HepG2 (cell line): ENCODE data around the gene NEU4. TPM values are rescaled to one million over a fixed set of nuclear protein-coding genes. Genes with fewer than 3 reads are reported as not detected.
A peak's percentile ranks its signal among the peaks of the same experiment; 100 is the strongest.

Source experiments
- ATAC-seq: fragments of 200-7000 bp; cut with Tn5 transposase; 3 replicates; pipeline ENCODE4 v1.9.1; 2020; ENCODE audit warnings: mild to moderate bottlenecking, moderate library complexity
- BruUV-seq: library from RNA; stranded (reverse); fragments of 400-500 nt; replicated peaks from 2 replicates; lab custom pipeline; 2021; lab: Mats Ljungman, UMichigan
- CTCF ChIA-PET: fragments of 300-600 bp; formaldehyde crosslinking; extraction: SDS; loops from one replicate; lab custom pipeline; 2021; ENCODE audit warnings: low total read pairs, inconsistent platforms, low intra/inter-chr PET ratio; lab: Yijun Ruan, JAX
- POLR2A ChIA-PET: fragments of 350-600 bp; sonication (Branson Sonifier 250); formaldehyde crosslinking; loops from one replicate; lab custom pipeline; 2020; ENCODE audit warnings: antibody characterized with exemption, inconsistent platforms; lab: Yijun Ruan, JAX
- DNase-seq: peaks from one replicate; pipeline ENCODE4 v3.0.0-alpha.2; 2015; ENCODE audit warnings: low spot score
- FAIRE-seq: peaks from 3 replicates; lab custom pipeline; 2011; peaks lifted over from hg19 to GRCh38; lab: Jason Lieb, UNC
- H2AFZ ChIP-seq: one replicate; pipeline ENCODE4 v1.6.1; 2011; ENCODE audit warnings: low read length, inconsistent platforms
- H3K27ac ChIP-seq: fragments of 300-600 bp; 3 replicates; pipeline ENCODE4 v1.8.0; 2011; ENCODE audit warnings: mixed run types, mild to moderate bottlenecking, mixed read lengths, low read length, inconsistent platforms; ENCODE audit not compliant: insufficient read depth; ENCODE audit errors: extremely low read length
- H3K27me3 ChIP-seq, 2 experiments: fragments of 200-600 bp in 1 of 2; 2 replicates in 1 of 2; 3 replicates in 1 of 2; pipeline versions ENCODE4 v1.6.0 to v1.8.0; 2011; ENCODE audit warnings: low read length in 2 of 2, mild to moderate bottlenecking in 2 of 2, moderate library complexity in 2 of 2, inconsistent platforms in 1 of 2; ENCODE audit not compliant: insufficient read depth in 2 of 2, control insufficient read depth in 1 of 2
- H3K36me3 ChIP-seq, 2 experiments: fragments of 200-600 bp in 1 of 2; replicated peaks in 1 of 2; 2 replicates in 1 of 2; 3 replicates in 1 of 2; pipeline versions ENCODE4 v1.5.1 to v1.8.0; 2011; ENCODE audit warnings: low read length in 2 of 2, inconsistent platforms in 1 of 2; ENCODE audit not compliant: insufficient read depth in 2 of 2, control insufficient read depth in 1 of 2
- H3K4me1 ChIP-seq: 2 replicates; pipeline ENCODE4 v1.5.1; 2012; ENCODE audit warnings: low read length, inconsistent platforms; ENCODE audit not compliant: insufficient read depth
- H3K4me2 ChIP-seq: 2 replicates; pipeline ENCODE4 v1.6.0; 2011; ENCODE audit warnings: low read depth, low read length, inconsistent platforms
- H3K4me3 ChIP-seq, 3 experiments: fragments of 200-600 bp in 1 of 3; sonication (generic), shearing (Covaris generic) in 1 of 3; replicated peaks in 1 of 3; 2 replicates each; pipeline ENCODE4 v1.5.1; 2011 to 2016; ENCODE audit warnings: low read length in 3 of 3, inconsistent platforms in 2 of 3, low read depth in 2 of 3, mild to moderate bottlenecking in 2 of 3, control low read depth in 1 of 3, mixed read lengths in 1 of 3; ENCODE audit not compliant: insufficient read depth in 1 of 3
- H3K79me2 ChIP-seq: one replicate; pipeline ENCODE4 v1.6.1; 2011; ENCODE audit warnings: low read length, inconsistent platforms; ENCODE audit not compliant: insufficient read depth
- H3K9ac ChIP-seq: 2 replicates; pipeline ENCODE4 v1.6.0; 2011; ENCODE audit warnings: mild to moderate bottlenecking, low read depth, low read length, inconsistent platforms; ENCODE audit not compliant: insufficient read depth
- H3K9me3 ChIP-seq: 2 replicates; pipeline ENCODE4 v1.5.1; 2012; ENCODE audit warnings: mild to moderate bottlenecking, low read length
- H4K20me1 ChIP-seq: 2 replicates; pipeline ENCODE4 v1.6.0; 2011; ENCODE audit warnings: inconsistent platforms, mild to moderate bottlenecking, low read length, moderate library complexity; ENCODE audit not compliant: insufficient read depth
- NRL ChIP-seq: sonication (generic); formaldehyde crosslinking; IDR thresholded peaks from 2 replicates; pipeline ENCODE4 v1.5.0; 2020; ENCODE audit warnings: missing genetic modification reagents, mild to moderate bottlenecking, moderate library complexity, borderline replicate concordance
- WGBS: methylation state at CpG from one replicate; pipeline ENCODE4 v1.1.6; 2017; ENCODE audit warnings: low lambda C conversion rate; 5-methylcytosine and 5-hydroxymethylcytosine counted together
- in situ Hi-C: cut with HindIII; loops from 2 replicates; pipeline ENCODE4 v1.10.0; 2017; ENCODE audit warnings: low pct_unique_long_range_greater_than_20kb; ENCODE audit not compliant: extremely low pct_ligation_motif_present
- intact Hi-C: fragments of 100-400 bp; cut with micrococcal nuclease; formaldehyde crosslinking; loops from one replicate; pipeline ENCODE4 v1.10.0; 2022; ENCODE audit not compliant: unreplicated experiment
- polyA plus RNA-seq, 8 experiments: library from polyadenylated mRNA; depleted of rRNA in 3 of 8; stranded (reverse) in 7 of 8; unstranded in 1 of 8; fragments of >200 nt; fragmentation: Illumina TruSeq in 4 of 8; extraction: Trizol in 4 of 8; gene quantifications; 2 replicates each; pipeline versions ENCODE4 v1.2.1 to v1.2.3, GENCODE V29; 2011 to 2016; ENCODE audit warnings: low read depth in 4 of 8, missing spikeins in 1 of 8, mixed read lengths in 1 of 8; ENCODE audit not compliant: insufficient read depth in 1 of 8
- total RNA-seq, 5 experiments: library from RNA; depleted of rRNA; stranded (reverse); fragments of >200 nt; fragmentation: Illumina TruSeq; extraction: Trizol; gene quantifications; 2 replicates each; pipeline ENCODE4 v1.2.3, GENCODE V29; 2016; ENCODE audit warnings: low read depth in 1 of 5
- TF ChIP-seq, protein P1 (sequence below): sonication (generic); formaldehyde crosslinking; IDR thresholded peaks from 2 replicates; pipeline ENCODE4 v1.4.0; 2020; ENCODE audit warnings: mild to moderate bottlenecking, missing genetic modification reagents
- TF ChIP-seq, protein P2 (sequence below): sonication (generic); formaldehyde crosslinking; IDR thresholded peaks from 2 replicates; pipeline ENCODE4; 2020; ENCODE audit warnings: missing genetic modification reagents, mild to moderate bottlenecking, borderline replicate concordance

Gene NEU4
- total and polyA plus RNA-seq, 2 of the 13 experiments (the other 11 are each of a cell fraction or from before 2014, with no cell fraction given): 53.5 to 107 TPM

DNA sequence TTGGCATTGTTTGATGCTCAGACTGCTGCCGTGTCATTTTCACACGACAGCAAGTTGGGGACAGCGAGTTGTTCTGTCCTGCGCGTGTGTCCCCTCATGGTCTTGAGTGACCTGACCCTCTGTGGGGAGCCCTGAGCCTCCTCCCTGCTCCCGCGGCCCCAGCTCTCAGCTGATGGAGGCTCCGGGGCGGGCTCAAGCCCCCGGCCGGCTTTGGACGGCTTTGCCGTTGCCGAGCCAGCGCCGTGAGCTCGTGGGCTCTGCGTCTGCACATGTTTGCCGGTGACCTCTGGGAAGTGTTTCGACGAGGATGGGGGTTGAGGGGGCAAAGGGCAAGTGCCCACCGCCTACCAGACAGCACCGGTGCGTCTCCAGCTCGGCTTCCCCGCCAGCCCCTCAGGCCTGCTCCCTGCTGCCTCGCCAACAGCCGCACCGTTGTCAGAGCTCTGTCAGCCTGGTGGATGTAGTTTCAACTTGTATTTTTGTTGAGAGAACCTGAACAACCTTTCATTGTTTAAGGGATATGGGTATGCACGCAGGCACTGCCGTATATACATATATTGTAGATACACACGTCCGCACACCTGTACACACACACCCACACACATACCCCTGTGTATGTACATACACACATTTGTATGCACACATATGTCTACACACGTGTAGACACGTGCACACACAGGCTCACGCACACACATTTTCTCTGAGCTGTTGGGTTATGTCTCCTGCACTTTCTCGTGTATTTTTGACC, 36.0 kb downstream of the NEU4 start:
- Histone ChIP-seq H3K9ac (no peak overlapping the region), H3K9me3 (no peaks in the 10 kb centered on the region), H3K36me3 (no peaks in the 10 kb centered on the region)
- TF ChIP-seq, protein P1, sequence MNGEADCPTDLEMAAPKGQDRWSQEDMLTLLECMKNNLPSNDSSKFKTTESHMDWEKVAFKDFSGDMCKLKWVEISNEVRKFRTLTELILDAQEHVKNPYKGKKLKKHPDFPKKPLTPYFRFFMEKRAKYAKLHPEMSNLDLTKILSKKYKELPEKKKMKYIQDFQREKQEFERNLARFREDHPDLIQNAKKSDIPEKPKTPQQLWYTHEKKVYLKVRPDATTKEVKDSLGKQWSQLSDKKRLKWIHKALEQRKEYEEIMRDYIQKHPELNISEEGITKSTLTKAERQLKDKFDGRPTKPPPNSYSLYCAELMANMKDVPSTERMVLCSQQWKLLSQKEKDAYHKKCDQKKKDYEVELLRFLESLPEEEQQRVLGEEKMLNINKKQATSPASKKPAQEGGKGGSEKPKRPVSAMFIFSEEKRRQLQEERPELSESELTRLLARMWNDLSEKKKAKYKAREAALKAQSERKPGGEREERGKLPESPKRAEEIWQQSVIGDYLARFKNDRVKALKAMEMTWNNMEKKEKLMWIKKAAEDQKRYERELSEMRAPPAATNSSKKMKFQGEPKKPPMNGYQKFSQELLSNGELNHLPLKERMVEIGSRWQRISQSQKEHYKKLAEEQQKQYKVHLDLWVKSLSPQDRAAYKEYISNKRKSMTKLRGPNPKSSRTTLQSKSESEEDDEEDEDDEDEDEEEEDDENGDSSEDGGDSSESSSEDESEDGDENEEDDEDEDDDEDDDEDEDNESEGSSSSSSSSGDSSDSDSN (CRISPR knock-in tag): no peak
- TF ChIP-seq, protein P2, sequence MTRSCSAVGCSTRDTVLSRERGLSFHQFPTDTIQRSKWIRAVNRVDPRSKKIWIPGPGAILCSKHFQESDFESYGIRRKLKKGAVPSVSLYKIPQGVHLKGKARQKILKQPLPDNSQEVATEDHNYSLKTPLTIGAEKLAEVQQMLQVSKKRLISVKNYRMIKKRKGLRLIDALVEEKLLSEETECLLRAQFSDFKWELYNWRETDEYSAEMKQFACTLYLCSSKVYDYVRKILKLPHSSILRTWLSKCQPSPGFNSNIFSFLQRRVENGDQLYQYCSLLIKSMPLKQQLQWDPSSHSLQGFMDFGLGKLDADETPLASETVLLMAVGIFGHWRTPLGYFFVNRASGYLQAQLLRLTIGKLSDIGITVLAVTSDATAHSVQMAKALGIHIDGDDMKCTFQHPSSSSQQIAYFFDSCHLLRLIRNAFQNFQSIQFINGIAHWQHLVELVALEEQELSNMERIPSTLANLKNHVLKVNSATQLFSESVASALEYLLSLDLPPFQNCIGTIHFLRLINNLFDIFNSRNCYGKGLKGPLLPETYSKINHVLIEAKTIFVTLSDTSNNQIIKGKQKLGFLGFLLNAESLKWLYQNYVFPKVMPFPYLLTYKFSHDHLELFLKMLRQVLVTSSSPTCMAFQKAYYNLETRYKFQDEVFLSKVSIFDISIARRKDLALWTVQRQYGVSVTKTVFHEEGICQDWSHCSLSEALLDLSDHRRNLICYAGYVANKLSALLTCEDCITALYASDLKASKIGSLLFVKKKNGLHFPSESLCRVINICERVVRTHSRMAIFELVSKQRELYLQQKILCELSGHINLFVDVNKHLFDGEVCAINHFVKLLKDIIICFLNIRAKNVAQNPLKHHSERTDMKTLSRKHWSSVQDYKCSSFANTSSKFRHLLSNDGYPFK (CRISPR knock-in tag): 0 out of 2 replicates have a peak, but pooled peaks have one; percentile 38
- TF ChIP-seq NRL: 0 out of 2 replicates have a peak, but pooled peaks have one; percentile 42
- TF ChIP-seq, all 625 proteins: peak for 2
- Histone ChIP-seq H3K27ac (no peak overlapping the region), H2AFZ (no peak overlapping the region), H3K27me3 (peaks cover 21 to 63% of the 10 kb centered on the region in 2 experiments), H3K4me1 (peaks cover 29% of the 10 kb centered on the region), H3K4me2 (no peak overlapping the region), H3K79me2 (no peaks in the 10 kb centered on the region), H4K20me1 (no peaks in the 10 kb centered on the region; the same call in 1 of the 2 replicates), H3K4me3 (no peak overlapping the region)
- intact Hi-C loops (no loop called here), in situ Hi-C loops (no loop called here)
- POLR2A ChIA-PET: interaction anchor here (1.3 kb wide), 1 partner anchor 36 kb away, joined by 3 read pairs; the partner anchor contains the start of gene NEU4
- CTCF ChIA-PET: no interaction called here
- no TSS peak for BruUV-seq
- DNase-seq (no peak), ATAC-seq (no peak), FAIRE-seq (no peak)
- 70% methylated on average over 37 of the region's 37 CpGs for WGBS
